Hippocampal formation (tissue), 2 donors: ENCODE results near the gene PRKN.

Source experiments
- DNase-seq, 2 donors: peaks; one replicate each; lab custom pipeline; 2025; lab: John Stamatoyannopoulos, UW

PRKN gene

DNA sequence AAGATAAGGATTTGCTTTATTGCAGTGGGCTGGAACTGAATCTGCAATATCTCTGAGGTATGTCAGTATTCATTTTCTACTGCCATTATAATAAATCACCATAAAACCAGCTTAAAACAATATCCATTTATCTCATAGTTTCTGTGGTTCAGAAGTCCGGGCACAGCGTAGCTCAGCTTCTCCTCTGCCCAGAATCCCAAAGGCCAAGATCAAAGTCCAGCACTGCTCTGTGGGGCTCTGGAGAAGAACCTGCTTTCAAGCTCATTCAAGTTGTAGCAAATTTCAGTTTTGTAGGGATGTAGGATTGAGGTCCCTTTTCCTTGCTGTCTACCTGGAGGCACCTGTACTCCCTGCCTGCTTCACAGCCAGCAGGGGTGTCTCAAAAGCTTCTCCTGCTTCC lies 1113.9 kb downstream of the PRKN start:
- DNase-seq = no peak

- no peak for DNase-seq
Observed at GRCh38 chr6:161608771-161609170, 1118.8 kb downstream of the PRKN start.

DNA sequence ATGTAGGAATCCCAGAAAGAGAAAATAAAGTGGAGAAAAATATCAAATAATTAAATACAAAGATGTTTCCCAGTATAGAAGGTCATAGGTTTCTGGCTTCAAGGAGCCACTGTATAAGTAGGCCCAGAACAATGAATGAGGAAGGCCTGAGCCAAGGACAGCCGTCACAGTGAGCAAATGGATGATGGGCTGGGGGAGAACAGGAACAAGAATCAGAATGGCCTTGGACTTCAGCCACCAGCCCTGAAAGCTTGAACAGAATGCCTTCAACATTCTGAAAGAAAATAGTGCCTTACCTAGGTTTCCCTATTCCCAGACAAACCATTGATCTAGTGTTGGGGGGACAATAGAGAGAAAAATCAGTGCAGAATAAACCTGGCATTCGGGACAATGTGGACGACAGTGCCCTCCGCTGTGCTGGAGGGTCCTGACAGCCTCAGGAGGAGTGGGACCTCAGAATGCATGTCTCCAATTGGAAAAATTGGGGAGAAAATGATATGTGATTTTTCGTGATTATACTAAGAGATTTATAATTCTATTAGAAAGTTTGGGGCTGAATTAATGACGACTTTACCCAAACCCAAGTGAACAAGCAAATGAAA lies 1119.8 kb downstream of the PRKN start:
- no peak for DNase-seq

DNA sequence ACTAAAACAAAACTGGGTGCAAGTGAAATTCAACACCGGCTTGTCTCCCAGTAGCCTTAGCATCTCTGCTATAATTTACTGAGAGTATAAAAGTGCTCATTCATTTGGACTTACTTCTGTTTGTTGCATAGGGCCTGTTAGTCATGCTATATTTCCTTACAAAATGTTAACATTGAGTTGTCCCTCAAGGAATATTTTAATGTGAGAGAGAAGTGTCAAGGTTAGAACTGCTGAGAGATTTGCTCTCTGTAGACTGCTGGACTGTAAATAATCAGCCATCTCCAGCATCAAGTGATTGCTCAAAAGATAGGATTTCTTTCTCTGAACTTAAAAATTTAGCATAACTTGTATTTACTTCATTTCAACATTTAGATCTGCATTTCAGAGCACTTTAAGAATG lies 1125.2 kb downstream of the PRKN start:
- DNase-seq = no peak

DNA sequence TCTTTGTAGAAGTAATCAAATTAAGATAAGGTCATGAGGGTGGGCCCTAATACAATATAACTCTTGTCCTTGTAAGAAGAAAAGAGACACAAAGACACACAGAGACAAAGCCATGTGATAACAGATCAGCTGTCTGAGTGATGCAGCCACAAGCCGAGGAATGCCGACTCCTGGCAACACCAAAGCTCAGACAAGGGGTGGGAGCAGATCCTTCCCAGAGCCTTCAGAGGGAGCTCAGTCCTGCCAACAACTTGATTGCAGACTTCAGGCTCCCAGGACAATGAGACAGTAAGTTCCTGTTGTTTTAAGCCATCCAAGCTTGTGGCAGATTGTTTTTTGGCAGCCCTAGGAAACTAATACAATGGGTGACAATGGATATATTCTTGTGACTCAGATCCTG lies 1128.7 kb downstream of the PRKN start:
- no peak for DNase-seq

GRCh38 chr6:161596807-161597520 lies 1130.6 kb downstream of the PRKN start:
- DNase-seq = no peak

DNA sequence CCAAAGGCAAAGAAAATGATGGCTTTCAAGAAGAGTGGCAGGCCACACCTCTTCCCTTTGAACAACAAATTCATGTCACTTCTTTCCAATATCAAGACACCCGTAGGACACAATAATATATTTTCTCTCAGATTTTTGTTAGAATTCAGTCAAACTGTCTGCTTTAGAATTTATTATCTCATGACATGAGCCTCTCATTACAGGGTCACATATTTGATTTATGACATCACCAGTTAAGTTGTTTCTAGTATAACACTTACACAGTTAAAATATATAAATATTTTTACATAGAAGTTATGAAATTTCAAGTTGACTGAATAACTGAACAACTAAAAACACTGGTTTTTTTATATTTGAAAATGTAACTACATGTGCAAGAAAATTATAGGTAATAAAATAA lies 1133.2 kb downstream of the PRKN start:
- no peak for DNase-seq

- DNase-seq = no peak
Observed at GRCh38 chr6:161590961-161591627, 1136.5 kb downstream of the PRKN start.

- DNase-seq = no peak
Observed at GRCh38 chr6:161586887-161587286, 1140.7 kb downstream of the PRKN start.

GRCh38 chr6:161584621-161585340 lies 1142.8 kb downstream of the PRKN start:
- DNase-seq = no peak

DNA sequence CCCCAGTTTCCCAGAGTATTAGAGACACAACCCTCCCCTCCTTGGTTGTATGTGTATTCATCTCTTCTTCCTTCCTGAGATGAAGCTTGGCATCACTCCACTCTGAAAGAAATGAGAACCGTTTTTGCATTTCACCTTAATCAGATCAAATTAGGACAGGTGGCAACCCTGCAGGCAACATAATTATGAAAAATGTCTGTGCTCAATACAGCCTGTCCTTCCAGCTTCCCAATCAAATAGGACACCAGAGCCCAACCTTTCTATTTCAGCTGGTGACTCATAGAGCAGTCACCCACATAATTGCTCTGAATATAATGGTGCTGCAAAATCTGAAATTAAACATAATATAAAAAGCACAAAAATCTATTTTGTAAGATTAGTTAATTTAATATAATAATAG lies 1143.5 kb downstream of the PRKN start:
- DNase-seq = no peak

GRCh38 chr6:161583584-161583983 lies 1144.0 kb downstream of the PRKN start:
- no peak for DNase-seq

DNA sequence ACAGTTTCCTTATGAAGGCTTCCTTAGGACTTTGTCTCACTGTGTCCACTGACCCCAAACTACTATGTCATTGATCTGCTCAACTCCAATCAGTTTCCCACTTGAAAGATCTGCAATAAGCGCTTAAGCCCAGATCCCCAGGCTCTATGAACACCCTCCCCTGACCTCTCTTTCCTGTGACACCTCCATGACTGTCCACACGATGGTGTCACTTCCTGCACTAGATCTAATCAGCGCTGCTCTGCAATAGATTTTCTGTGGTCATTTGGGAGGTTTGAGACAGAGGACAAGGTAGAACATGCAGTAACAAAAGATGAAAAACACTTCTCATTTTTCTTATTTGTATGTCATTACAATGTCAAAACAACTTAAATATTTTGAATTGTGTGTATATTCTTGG lies 1149.1 kb downstream of the PRKN start:
- DNase-seq = no peak

DNA sequence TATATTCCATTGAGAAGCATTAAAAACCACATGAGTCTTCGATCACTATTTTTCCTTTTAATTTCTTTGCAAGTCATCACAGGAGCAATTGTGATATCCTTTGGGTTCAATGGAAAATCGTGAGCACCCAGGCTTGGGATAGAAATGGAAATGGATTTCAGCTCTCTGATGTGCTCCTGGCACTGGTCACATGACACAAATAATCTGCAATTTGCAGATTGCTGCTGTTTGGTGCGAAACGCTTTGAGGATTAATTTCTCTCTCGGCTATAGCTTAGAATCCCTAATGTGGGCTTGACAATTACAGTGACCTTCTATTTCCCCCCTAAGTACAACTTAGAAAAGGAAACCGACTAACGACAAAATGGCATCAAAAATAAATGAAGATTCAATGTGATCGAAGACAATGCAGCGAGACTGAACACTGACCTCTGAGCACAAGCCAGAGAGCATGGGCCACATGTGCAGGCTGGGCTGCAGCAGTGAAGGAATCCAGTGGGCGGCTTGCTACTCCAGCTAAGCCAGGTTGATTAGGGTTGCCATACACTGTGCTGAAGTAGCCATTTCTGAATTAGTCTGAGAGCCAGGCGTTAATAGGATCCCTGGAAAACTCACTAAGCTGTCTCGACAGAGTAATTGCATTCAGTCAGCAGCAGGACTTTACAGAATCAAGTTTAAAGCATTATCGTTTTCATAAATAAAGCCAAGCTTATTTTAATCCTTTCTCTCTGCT lies 1151.9 kb downstream of the PRKN start:
- DNase-seq = no peak

DNA sequence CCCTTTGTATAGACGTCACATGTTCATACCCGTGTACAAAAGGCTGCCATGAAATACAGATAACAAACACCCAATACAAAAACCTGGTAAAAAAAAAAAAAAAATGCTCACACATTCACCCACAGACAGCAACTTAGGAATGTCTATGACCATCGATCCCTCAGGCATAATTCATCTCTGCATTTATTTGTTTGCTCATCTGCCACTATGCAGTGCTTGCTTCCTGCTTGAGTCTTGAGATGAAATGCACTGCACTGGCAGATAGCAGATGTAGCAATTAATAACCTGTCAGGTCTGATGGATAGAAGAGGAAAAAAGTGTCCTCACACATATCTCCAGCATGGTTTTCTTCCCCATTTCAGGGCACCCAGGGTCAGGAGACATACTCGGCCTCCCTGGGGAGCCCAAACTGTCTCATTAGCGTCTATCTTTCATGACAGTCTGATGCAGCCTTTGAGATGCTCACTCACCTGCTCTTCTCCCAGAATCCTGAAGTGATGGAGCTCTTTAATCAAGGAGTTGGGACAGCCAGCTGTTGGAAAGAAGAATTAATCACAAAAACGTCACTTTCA lies 1158.6 kb downstream of the PRKN start:
- no peak for DNase-seq

DNA sequence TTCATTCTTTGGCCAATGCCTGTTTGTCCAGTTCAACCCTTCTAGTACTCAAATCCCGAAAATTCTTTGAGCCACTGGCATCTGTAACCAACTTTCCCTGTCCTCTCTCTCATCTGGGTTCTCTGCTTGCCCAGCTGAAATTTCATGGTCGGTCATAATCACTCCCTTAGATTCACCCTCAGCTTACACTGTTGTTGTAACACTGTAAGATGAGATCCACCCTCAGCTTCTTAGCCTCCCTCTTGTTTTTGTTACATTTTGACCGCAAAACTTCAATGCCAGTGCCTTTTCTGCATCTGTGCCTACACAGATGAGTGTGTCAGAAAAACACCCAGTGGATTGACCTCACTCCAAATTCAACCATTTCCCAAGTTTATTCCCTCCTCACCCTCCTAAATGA lies 1162.6 kb downstream of the PRKN start:
- DNase-seq = no peak

DNA sequence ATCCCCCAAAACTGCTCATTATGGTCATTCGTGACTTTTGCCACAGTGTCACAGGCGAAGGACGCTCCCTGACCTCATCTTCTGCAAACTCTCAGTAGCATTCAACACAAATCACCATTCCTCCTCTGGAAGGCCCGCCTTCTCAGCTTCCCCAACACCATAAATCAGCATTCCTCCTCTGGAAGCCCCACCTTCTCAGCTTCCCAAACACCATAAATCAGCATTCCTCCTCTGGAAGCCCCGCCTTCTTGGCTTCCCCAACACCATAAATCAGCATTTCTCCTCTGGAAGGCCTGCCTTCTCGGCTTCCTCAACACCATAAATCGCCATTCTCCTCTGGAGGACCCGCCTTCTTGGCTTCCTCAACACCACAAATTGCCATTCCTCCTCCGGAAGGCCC lies 1165.7 kb downstream of the PRKN start:
- DNase-seq = no peak

DNA sequence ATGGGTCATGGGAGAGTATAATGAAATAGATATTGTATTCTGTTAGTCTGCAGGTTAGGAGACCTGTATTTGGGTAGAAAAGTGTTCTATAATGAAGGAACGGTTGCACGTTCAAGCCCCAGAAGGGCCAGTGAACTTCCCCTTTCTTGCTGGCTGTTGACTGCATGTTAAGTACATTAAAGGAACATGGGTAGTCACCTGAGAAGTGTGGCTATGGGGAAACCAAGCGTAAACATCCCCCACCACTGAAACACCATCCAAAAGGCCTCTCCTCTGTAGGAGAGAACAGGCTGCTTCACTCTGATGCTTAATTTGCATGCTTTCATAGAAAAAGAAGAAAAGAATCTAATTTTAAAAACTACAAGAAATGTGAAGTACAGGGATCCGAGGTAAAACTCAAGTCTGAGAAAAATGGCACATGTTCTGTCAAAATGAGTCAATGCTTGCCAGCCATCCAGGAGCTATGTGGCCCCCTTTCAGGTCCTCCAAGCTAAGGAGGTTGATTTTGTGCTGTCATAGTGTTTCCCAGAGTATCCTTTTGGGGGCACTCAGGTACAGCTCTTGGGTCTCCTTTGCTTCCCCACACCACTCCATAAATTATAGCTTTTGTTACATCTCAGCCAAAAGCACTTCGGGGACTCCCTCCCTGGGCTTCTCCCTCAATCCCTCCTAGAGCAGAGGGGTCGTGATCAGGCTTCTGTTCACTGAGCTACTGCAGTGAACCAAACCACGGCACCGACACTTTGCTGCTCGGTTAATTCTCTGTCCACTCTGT lies 1170.0 kb downstream of the PRKN start:
- no peak for DNase-seq

GRCh38 chr6:161554883-161555282 lies 1172.7 kb downstream of the PRKN start:
- DNase-seq = no peak

GRCh38 chr6:161549977-161550655 lies 1177.5 kb downstream of the PRKN start:
- DNase-seq = no peak
